GM18870 (cell line): ENCODE data around the gene CDH12.
"Not testable (repeated sequence)": the region's sequence is repeated elsewhere in the genome, so short reads cannot be mapped to it uniquely, and the experiment has no call there.

Source experiments
- ATAC-seq: cut with Tn5 transposase; IDR thresholded peaks from one replicate; pipeline ENCODE4 v1.9.1; 2021; ENCODE audit warnings: moderate library complexity; ENCODE audit not compliant: unreplicated experiment

Gene CDH12

GRCh38 chr5:22577711-22578110 lies 275.4 kb downstream of the CDH12 start:
- ATAC-seq, result no peak

GRCh38 chr5:22577006-22577405 lies 276.1 kb downstream of the CDH12 start:
- no peak for ATAC-seq

- no peak for ATAC-seq
These were observed 280.2 kb downstream of the CDH12 start for GRCh38 chr5:22572941-22573340.

- ATAC-seq, result no peak
These were observed 285.2 kb downstream of the CDH12 start for GRCh38 chr5:22567983-22568382.

- ATAC-seq, result no peak
These were observed 293.0 kb downstream of the CDH12 start for GRCh38 chr5:22560147-22560546.

- no peak for ATAC-seq
These were observed 295.9 kb downstream of the CDH12 start for GRCh38 chr5:22557251-22557650.

GRCh38 chr5:22554475-22554874 lies 298.7 kb downstream of the CDH12 start:
- ATAC-seq, result no peak

GRCh38 chr5:22549876-22550671 lies 303.1 kb downstream of the CDH12 start:
- ATAC-seq, result peak; percentile 51

GRCh38 chr5:22542340-22542739 lies 310.8 kb downstream of the CDH12 start:
- no peak for ATAC-seq

- no peak for ATAC-seq
These were observed 312.1 kb downstream of the CDH12 start for GRCh38 chr5:22541037-22541436.

- no peak for ATAC-seq
These were observed 313.4 kb downstream of the CDH12 start for GRCh38 chr5:22539762-22540161.

- ATAC-seq, result no peak
These were observed 321.2 kb downstream of the CDH12 start for GRCh38 chr5:22531986-22532385.

GRCh38 chr5:22521521-22521920 lies 331.6 kb downstream of the CDH12 start:
- no peak for ATAC-seq

- not testable (repeated sequence) for ATAC-seq
These were observed 336.6 kb downstream of the CDH12 start for GRCh38 chr5:22516497-22516896.

- no peak for ATAC-seq
These were observed 338.9 kb downstream of the CDH12 start for GRCh38 chr5:22514231-22514630.

- no peak for ATAC-seq
These were observed 347.3 kb downstream of the CDH12 start for GRCh38 chr5:22505891-22506290.

- no peak for ATAC-seq
These were observed 348.7 kb downstream of the CDH12 start for GRCh38 chr5:22504411-22504810.

GRCh38 chr5:22500556-22500955 lies 352.6 kb downstream of the CDH12 start:
- ATAC-seq, result no peak

GRCh38 chr5:22496666-22497065 lies 356.5 kb downstream of the CDH12 start:
- ATAC-seq, result no peak

GRCh38 chr5:22495016-22495720 lies 358.0 kb downstream of the CDH12 start:
- ATAC-seq, result no peak

GRCh38 chr5:22488427-22488826 lies 364.7 kb downstream of the CDH12 start:
- ATAC-seq, result no peak

- no peak for ATAC-seq
These were observed 372.8 kb downstream of the CDH12 start for GRCh38 chr5:22480305-22480704.
